Fibroblast of skin of abdomen (primary cell): ENCODE results near the gene PEX3.

ENCODE experiments used
- DNase-seq: peaks from one replicate; pipeline ENCODE4 v3.0.0-alpha.2; 2013

Gene PEX3

DNA sequence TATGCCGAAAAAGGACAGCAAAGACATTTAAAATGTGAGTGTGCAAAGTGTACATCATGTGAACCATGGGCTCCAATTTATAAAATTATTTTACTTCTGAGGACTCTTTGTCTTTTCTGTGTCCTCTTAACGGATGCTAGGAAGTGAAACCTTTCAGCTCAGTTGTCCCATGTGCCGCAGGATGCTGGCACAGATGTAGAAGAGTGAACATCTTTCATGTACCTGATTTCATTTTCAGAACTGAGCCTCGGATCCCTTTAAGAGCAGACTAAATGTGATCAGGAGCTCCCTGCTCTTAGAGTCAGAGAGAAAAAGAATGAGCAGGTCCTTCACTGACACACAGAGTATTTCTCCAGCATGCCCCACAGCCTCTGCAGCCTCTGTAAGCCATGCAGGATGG is 88.5 kb downstream of the PEX3 start:
- no peak for DNase-seq

DNA sequence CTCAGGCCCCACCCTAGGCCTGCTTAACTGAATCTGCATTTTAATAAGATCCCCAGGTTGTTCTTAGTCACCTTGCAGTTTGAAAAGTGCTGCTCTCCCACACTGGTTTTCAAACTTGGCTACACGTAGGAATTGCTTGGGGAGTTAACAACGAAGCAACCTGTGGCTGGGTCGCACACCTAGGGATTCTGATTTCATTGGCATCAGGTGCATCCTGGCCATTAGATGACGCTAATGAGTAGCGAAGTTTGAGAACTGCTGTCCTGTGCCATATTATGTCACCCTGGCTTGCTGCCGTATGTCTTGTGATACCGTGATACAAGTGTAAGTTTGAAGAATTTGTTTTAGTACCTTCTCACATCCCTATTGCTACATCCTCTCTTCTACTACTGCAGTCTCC is 89.1 kb downstream of the PEX3 start:
- DNase-seq = no peak

DNA sequence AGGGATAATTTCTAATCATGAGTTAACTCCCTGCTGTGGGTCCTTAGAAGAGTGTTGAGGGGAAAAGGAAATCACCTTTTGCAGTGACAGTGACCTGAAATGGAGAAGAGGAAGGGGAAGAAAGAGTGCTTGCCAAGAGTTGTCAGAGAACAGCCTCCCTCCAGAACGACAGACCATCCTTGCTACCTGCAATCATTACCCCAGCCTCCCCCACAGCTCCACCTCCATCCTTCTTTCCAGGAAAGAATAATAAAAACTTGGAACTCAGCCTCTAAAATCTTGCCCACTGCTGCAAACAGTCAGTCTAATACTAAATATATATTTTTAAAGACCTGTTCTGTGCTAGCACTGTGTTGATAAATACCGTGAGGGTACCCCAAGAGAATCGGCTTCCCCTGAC is 89.6 kb downstream of the PEX3 start:
- no peak for DNase-seq
